ENCODE data around the gene DENND1A.

GRCh38 chr9:123861086-123861755 lies 68.7 kb downstream of the DENND1A start:
- no peak for TF ChIP-seq POLR2A (IDR thresholded peaks at IDR 0.05)
- no peak for TF ChIP-seq EP300 (IDR thresholded peaks at IDR 0.05)
